Vagina (tissue), 2 donors: Measurements from ENCODE around the gene CHCHD6. TPM values are rescaled to one million over a fixed set of nuclear protein-coding genes. Genes with fewer than 3 reads are reported as not detected.

Experiments used
- DNase-seq, 2 donors: peaks; one replicate each; pipeline ENCODE4 v3.0.0-alpha.2; 2017; ENCODE audit errors: extremely low spot score in 2 of 2
- H3K27ac ChIP-seq: fragments of 200-600 bp; sonication (generic); one replicate; pipeline ENCODE4 v1.5.1; 2019
- H3K27me3 ChIP-seq: fragments of 200-600 bp; sonication (generic); one replicate; pipeline ENCODE4 v1.5.1; 2019
- H3K36me3 ChIP-seq, 2 donors: fragments of 200-600 bp; sonication (generic); one replicate each; pipeline ENCODE4 v1.5.1; 2017 to 2019
- H3K4me1 ChIP-seq: fragments of 200-600 bp; sonication (generic); one replicate; pipeline ENCODE4 v1.5.1; 2019
- H3K4me3 ChIP-seq, 2 donors: fragments of 200-600 bp; sonication (generic); 1 replicate in 1 of 2; 2 replicates in 1 of 2; pipeline ENCODE4 v1.5.1; 2016 to 2019
- H3K9me3 ChIP-seq: fragments of 200-600 bp; sonication (generic); one replicate; pipeline ENCODE4 v1.5.1; 2019
- POLR2A ChIP-seq, 2 donors: fragments of 450-650 bp; IDR thresholded peaks; one replicate each; pipeline ENCODE4 v1.6.1; 2017; ENCODE audit warnings: antibody characterized with exemption in 2 of 2, mild to moderate bottlenecking in 2 of 2, moderate library complexity in 2 of 2
- POLR2AphosphoS5 ChIP-seq, 2 donors: sonication (generic); formaldehyde crosslinking; IDR thresholded peaks; one replicate each; pipeline ENCODE4 v1.9.0; 2017; ENCODE audit warnings: antibody characterized with exemption in 2 of 2, mild to moderate bottlenecking in 2 of 2, low read depth in 1 of 2; ENCODE audit not compliant: insufficient read depth in 1 of 2
- intact Hi-C: fragments of 100-400 bp; cut with DNase I; formaldehyde crosslinking; loops from one replicate; pipeline ENCODE4 v1.15.1; 2023
- total RNA-seq: library from RNA; depleted of rRNA; stranded (reverse); fragments of >200 nt; gene quantifications from one replicate; pipeline ENCODE4 v1.2.3, GENCODE V29; 2016
- TF ChIP-seq, protein P1 (sequence below), 3 experiments: fragments of 450-650 bp in 2 of 3; fragments of 200-600 bp in 1 of 3; sonication (generic) in 1 of 3; IDR thresholded peaks; one replicate each; pipeline ENCODE4 v1.5.1; 2017 to 2019; ENCODE audit warnings: antibody characterized with exemption in 3 of 3, mild to moderate bottlenecking in 2 of 3, moderate library complexity in 2 of 3

CHCHD6 gene, protein sequence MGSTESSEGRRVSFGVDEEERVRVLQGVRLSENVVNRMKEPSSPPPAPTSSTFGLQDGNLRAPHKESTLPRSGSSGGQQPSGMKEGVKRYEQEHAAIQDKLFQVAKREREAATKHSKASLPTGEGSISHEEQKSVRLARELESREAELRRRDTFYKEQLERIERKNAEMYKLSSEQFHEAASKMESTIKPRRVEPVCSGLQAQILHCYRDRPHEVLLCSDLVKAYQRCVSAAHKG
- 12.8 TPM for total RNA-seq

DNA sequence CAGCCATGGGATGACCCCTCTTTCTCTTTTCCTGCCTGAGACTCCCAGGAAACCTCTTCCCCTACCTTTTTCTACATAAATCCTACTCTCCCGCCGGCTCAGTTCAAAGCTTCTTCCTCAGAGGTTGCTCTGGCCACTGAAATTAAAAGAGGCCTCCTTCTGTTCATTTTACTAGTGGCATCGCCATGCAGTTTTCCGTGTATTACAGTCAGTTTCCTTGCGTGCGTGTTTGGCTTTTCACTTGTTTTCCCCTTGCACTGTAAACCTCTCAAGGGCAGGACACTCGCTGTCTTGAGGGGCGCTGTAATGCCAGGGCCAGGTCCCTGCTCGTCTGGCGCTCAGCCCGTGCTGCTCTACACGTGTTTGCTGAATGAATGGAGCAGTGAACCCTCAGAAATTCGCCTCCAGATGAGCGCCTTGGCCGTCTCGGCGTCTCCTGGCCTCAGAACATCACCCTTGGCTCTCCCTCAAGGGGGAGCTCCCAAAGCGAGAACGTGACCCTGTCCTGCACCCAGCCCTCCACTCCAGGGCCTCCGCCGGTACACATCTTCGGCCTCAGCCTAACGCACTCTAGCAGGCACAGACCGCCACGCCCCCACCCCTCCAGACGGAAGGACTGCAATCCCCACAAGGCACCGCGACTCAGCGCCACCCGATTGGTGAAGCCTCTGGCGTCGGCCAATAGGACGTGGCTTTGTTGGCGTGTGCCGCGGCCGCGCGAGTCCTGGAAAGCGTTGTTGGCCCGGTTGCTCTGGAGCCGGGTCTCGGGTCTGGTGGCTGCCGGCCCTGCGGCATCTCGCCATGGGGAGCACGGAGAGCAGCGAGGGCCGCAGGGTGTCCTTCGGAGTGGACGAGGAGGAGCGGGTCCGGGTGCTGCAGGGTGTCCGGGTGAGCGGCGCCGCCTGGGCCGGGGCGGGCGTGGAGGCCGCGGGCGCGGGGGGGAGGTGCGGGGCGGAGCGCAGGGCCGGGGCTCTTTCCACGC, at the start of gene CHCHD6:
TSS of gene CHCHD6 (plus strand) at position 729 of the 982 bp plus-strand sequence. CDS start at position 802, 73 bp downstream.
- Histone ChIP-seq H3K27ac (peak within 1 kb of the TSS; percentile 47), H3K4me1 (peaks cover 13% of the 10 kb centered on the region), H3K27me3 (no peaks in the 10 kb centered on the region), H3K36me3 (no peaks in the 10 kb centered on the region), H3K4me3 (peak within 1 kb of the TSS; percentile 71 to 81), H3K9me3 (no peaks in the 10 kb centered on the region)
- no peak for TF ChIP-seq POLR2A (IDR thresholded peaks at IDR 0.05)
- peak; percentile 67 to 90 for TF ChIP-seq POLR2AphosphoS5 (IDR thresholded peaks at IDR 0.05; ENCODE audit: insufficient read depth in 1 of 2, low read depth in 1 of 2)
- peak in 1 of 2 donors; percentile 95 for DNase-seq
- intact Hi-C loops, result loop anchor here (5.0 kb wide), 1 partner anchor 278 kb away; the partner anchor contains the start of gene PLXNA1

DNA sequence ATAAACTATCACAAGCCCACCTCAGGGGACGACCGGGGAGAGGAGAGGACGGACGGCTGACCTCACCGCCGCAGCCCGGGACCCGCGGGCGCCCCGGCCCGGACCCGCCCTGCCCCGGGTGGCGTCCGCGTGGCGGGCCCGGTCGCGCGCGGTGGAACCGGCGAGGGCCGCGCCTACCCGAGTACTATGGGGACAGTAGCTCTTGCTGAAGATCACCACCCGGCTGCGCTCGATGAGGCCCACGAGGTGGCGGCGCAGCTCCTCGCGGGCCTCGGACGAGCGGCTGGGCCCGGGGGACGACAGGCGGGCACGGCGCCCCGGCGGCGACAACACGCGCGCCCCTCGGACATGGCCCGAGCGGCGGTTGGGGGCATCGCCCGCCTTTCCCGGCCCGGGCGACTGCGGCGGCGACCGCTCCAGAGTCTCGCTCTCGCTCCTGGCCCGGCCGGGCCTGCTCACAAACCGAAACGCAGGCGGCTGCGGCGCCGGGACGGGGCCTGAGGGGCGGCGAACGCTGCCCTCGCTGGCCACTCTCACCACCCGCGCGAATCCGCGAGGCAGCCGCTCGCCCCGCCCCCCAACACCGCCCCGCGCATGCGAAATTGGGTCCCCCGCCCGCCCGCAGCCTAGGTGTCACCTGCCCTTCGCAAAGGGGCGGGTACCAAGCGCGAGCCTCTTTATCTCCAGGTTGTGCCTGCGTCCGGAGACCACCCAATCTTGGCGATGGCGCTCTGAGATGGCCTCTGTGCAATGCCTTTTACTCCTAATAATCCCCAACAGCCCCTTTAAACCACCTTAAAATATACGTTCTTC, 49.3 kb upstream of the CHCHD6 start, which contains the start of gene TXNRD3:
TSS of gene TXNRD3 (minus strand) at position 554 of the 813 bp plus-strand sequence.
- Histone ChIP-seq H3K27ac (peak within 1 kb of the TSS; percentile 50), H3K27me3 (no peaks in the 10 kb centered on the region), H3K36me3 (no peaks in the 10 kb centered on the region), H3K9me3 (no peaks in the 10 kb centered on the region), H3K4me3 (peak within 1 kb of the TSS; percentile 55 to 83), H3K4me1 (peaks cover 7% of the 10 kb centered on the region)
- peak in 1 of 2 donors; percentile 45 for TF ChIP-seq POLR2AphosphoS5 (IDR thresholded peaks at IDR 0.05; ENCODE audit: insufficient read depth in 1 of 2, low read depth in 1 of 2)
- TF ChIP-seq, protein P1, sequence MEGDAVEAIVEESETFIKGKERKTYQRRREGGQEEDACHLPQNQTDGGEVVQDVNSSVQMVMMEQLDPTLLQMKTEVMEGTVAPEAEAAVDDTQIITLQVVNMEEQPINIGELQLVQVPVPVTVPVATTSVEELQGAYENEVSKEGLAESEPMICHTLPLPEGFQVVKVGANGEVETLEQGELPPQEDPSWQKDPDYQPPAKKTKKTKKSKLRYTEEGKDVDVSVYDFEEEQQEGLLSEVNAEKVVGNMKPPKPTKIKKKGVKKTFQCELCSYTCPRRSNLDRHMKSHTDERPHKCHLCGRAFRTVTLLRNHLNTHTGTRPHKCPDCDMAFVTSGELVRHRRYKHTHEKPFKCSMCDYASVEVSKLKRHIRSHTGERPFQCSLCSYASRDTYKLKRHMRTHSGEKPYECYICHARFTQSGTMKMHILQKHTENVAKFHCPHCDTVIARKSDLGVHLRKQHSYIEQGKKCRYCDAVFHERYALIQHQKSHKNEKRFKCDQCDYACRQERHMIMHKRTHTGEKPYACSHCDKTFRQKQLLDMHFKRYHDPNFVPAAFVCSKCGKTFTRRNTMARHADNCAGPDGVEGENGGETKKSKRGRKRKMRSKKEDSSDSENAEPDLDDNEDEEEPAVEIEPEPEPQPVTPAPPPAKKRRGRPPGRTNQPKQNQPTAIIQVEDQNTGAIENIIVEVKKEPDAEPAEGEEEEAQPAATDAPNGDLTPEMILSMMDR (IDR thresholded peaks at IDR 0.05), result peak in 1 of 3 experiments; percentile 17
- peak in 1 of 2 donors; percentile 49 for TF ChIP-seq POLR2A (IDR thresholded peaks at IDR 0.05)
- peak in 1 of 2 donors; percentile 81 for DNase-seq
- intact Hi-C loops, result no loop called here

DNA sequence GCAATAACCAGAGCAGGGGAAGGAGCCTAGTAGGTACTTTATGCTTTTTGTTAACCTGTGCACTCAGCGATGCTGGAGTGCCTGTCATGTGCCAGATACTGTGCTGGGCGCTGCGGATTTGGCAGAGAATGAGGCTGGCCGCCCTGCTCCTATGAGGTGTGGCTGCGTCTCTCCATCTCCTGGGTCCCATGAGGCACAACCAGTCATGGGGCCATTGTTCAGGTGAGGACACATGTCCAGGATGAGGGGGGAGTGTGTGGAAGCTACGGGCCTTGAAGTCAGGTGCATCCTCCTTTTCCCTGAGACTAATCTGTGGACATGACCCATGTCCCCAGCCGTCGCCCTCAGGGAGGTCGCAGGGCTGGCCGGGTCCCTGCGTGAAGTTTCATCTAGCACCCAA, 48.2 kb upstream of the CHCHD6 start:
- Histone ChIP-seq H3K4me1 (peaks cover 7% of the 10 kb centered on the region), H3K4me3 (no peak overlapping the region), H3K27ac (no peak overlapping the region), H3K27me3 (no peaks in the 10 kb centered on the region), H3K9me3 (no peaks in the 10 kb centered on the region), H3K36me3 (no peaks in the 10 kb centered on the region)
- intact Hi-C loops, result no loop called here
- peak in 1 of 2 donors; percentile 58 for DNase-seq
- TF ChIP-seq POLR2A (IDR thresholded peaks at IDR 0.05) (no peak), POLR2AphosphoS5 (IDR thresholded peaks at IDR 0.05; ENCODE audit: insufficient read depth in 1 of 2, low read depth in 1 of 2) (no peak)
- TF ChIP-seq, protein P1 (IDR thresholded peaks at IDR 0.05), result no peak

DNA sequence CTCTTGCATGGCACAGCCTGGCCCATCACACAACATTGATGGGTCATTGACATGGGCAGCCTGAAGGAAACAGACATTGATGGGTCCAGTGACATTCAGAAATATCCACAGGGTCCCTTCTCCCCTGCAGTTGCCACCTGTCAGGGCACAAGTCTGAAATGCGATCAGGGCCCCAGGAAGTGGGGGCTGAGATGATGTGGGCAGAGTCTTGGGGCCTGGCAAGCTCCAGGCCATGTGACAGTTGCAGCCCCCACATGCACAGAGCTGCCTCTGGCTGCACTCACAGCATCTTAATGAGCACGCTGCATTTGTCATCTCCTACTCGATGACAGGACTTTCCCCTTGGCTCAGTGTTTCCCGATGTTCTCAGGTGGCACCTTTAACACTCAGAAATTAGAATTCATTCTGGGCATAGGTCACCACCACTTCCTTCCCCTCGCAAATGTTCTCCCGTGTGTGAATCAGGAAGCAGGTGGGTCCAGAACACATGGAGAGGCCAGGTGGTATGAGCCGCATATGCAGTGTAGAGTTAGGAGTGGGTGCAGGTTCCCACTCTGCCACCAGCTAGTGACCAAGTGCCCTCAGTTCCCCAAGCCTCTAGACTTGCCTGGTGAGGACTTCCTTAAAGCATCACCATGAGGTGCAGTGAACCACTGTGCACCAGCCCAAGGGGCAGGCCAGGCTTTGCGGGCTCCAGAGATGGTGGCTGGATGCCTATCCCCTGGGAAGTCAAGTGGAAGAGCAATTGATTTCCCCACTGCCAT, 47.5 kb upstream of the CHCHD6 start:
- H3K27ac ChIP-seq, result no peak overlapping the region
- H3K27me3 ChIP-seq, result no peaks in the 10 kb centered on the region
- intact Hi-C loops, result no loop called here
- no peaks in the 10 kb centered on the region for H3K36me3 ChIP-seq
- H3K4me3 ChIP-seq, result no peak overlapping the region
- TF ChIP-seq, protein P1 (IDR thresholded peaks at IDR 0.05), result no peak
- no peak for TF ChIP-seq POLR2A (IDR thresholded peaks at IDR 0.05)
- no peak for TF ChIP-seq POLR2AphosphoS5 (IDR thresholded peaks at IDR 0.05; ENCODE audit: insufficient read depth in 1 of 2, low read depth in 1 of 2)
- DNase-seq, result peak in 1 of 2 donors; percentile 71
- peaks cover 7% of the 10 kb centered on the region for H3K4me1 ChIP-seq
- no peaks in the 10 kb centered on the region for H3K9me3 ChIP-seq
